ENCODE data around the gene CENPX. TPM values are rescaled to one million over a fixed set of nuclear protein-coding genes. Genes with fewer than 3 reads are reported as not detected.

CENPX gene
- polyA plus RNA-seq, 1 donor (not counting 4 experiments of a cell fraction or from before 2014, with no cell fraction given), result 48.2 TPM

GRCh38 chr17:82065638-82066303 is 43.1 kb upstream of the CENPX start, which contains the start of gene DUS1L:
Gene DUS1L, minus strand, starts transcription at chr17:82065804. Its CDS starts 745 bp downstream, at chr17:82065059.
- TF ChIP-seq EZH2 (IDR thresholded peaks at IDR 0.05; ENCODE audit: low read length) (no peak), CTCF (optimal IDR thresholded peaks at IDR 0.05 in 1 of 3, IDR thresholded peaks at IDR 0.05 in 1 of 3, conservative IDR thresholded peaks at IDR 0.05 in 1 of 3; ENCODE audit: extremely low read depth in 1 of 3, insufficient read depth in 2 of 3, low read length in 3 of 3) (no peak)
- H3K4me3 ChIP-seq (ENCODE audit: control insufficient read depth in 2 of 3, extremely low read depth in 1 of 3, insufficient read depth in 2 of 3, low read depth in 1 of 3, low read length in 3 of 3), result peak within 1 kb of the TSS; percentile 78 to 84 (median 84)
- H3K4me2 ChIP-seq (ENCODE audit: control insufficient read depth, extremely low read depth, insufficient read depth, low read depth, low read length), result peak within 1 kb of the TSS; percentile 93
- no peaks in the 10 kb centered on the region for H3K27me3 ChIP-seq (ENCODE audit: control insufficient read depth, extremely low read depth, insufficient read depth, low read length)
- no peak for FAIRE-seq
- peak within 1 kb of the TSS; percentile 97 for H2AFZ ChIP-seq (ENCODE audit: control insufficient read depth, low read length)
- dilution Hi-C loops (cut with MboI; ENCODE audit: extremely low pct_ligation_motif_present, low sequenced_read_pairs), result no loop called here
- no peaks in the 10 kb centered on the region for H3K9me1 ChIP-seq (ENCODE audit: control insufficient read depth, extremely low read depth, insufficient read depth, low read length)
- peak within 1 kb of the TSS; percentile 52 for H3K27ac ChIP-seq (ENCODE audit: control insufficient read depth, insufficient read depth, low read length)
- H3K4me1 ChIP-seq (ENCODE audit: control insufficient read depth, extremely low read depth, insufficient read depth, low read length), result peaks cover 13% of the 10 kb centered on the region
- no peak for DNase-seq (ENCODE audit: low read depth, low spot score)
- no peaks in the 10 kb centered on the region for H3K9me3 ChIP-seq (ENCODE audit: control insufficient read depth, low read depth, low read length)
- H3K36me3 ChIP-seq (ENCODE audit: control insufficient read depth in 2 of 2, extremely low read depth in 1 of 2, insufficient read depth in 2 of 2, low read length in 2 of 2), result peaks cover 12 to 16% of the 10 kb centered on the region in 2 experiments
- peaks cover 20% of the 10 kb centered on the region for H3K79me2 ChIP-seq (ENCODE audit: control insufficient read depth, insufficient read depth, low read length)
- peak within 1 kb of the TSS; percentile 83 for H3K9ac ChIP-seq (ENCODE audit: control insufficient read depth, extremely low read depth, insufficient read depth, low read length)
- peaks cover 9% of the 10 kb centered on the region for H4K20me1 ChIP-seq (ENCODE audit: control insufficient read depth, extremely low read depth, insufficient read depth, low read length)

- Histone ChIP-seq H3K4me1 (ENCODE audit: control insufficient read depth, extremely low read depth, insufficient read depth, low read length) (peaks cover 13% of the 10 kb centered on the region), H3K9me1 (ENCODE audit: control insufficient read depth, extremely low read depth, insufficient read depth, low read length) (no peaks in the 10 kb centered on the region), H3K4me3 (ENCODE audit: control insufficient read depth in 2 of 3, extremely low read depth in 1 of 3, insufficient read depth in 2 of 3, low read depth in 1 of 3, low read length in 3 of 3) (peak overlapping the region; percentile 78 to 84 (median 84)), H3K27me3 (ENCODE audit: control insufficient read depth, extremely low read depth, insufficient read depth, low read length) (no peaks in the 10 kb centered on the region), H3K36me3 (ENCODE audit: control insufficient read depth in 2 of 2, extremely low read depth in 1 of 2, insufficient read depth in 2 of 2, low read length in 2 of 2) (peaks cover 16 to 17% of the 10 kb centered on the region in 2 experiments), H3K9ac (ENCODE audit: control insufficient read depth, extremely low read depth, insufficient read depth, low read length) (peak overlapping the region; percentile 83), H3K79me2 (ENCODE audit: control insufficient read depth, insufficient read depth, low read length) (peaks cover 20% of the 10 kb centered on the region), H4K20me1 (ENCODE audit: control insufficient read depth, extremely low read depth, insufficient read depth, low read length) (peaks cover 9% of the 10 kb centered on the region), H3K27ac (ENCODE audit: control insufficient read depth, insufficient read depth, low read length) (peak overlapping the region; percentile 52), H3K9me3 (ENCODE audit: control insufficient read depth, low read depth, low read length) (no peaks in the 10 kb centered on the region), H3K4me2 (ENCODE audit: control insufficient read depth, extremely low read depth, insufficient read depth, low read depth, low read length) (peak overlapping the region; percentile 93), H2AFZ (ENCODE audit: control insufficient read depth, low read length) (peak overlapping the region; percentile 5)
- TF ChIP-seq EZH2 (IDR thresholded peaks at IDR 0.05; ENCODE audit: low read length), result no peak
- no peak for TF ChIP-seq CTCF (optimal IDR thresholded peaks at IDR 0.05 in 1 of 3, IDR thresholded peaks at IDR 0.05 in 1 of 3, conservative IDR thresholded peaks at IDR 0.05 in 1 of 3; ENCODE audit: extremely low read depth in 1 of 3, insufficient read depth in 2 of 3, low read length in 3 of 3)
- no peak for DNase-seq (ENCODE audit: low read depth, low spot score)
- FAIRE-seq, result no peak
- dilution Hi-C loops (cut with MboI; ENCODE audit: extremely low pct_ligation_motif_present, low sequenced_read_pairs), result no loop called here
Measured at GRCh38 chr17:82065193-82065637, 42.5 kb upstream of the CENPX start.
